GM12878 (cell line): ENCODE data around the gene NUBPL. TPM values are rescaled to one million over a fixed set of nuclear protein-coding genes. Genes with fewer than 3 reads are reported as not detected.

ENCODE experiments used
- ATAC-seq: fragments of 200-7000 bp; cut with Tn5 transposase; 3 replicates; pipeline ENCODE4 v1.9.1; 2020; ENCODE audit warnings: mild to moderate bottlenecking, moderate library complexity
- BruUV-seq: library from RNA; stranded (reverse); fragments of 400-500 nt; replicated peaks from 2 replicates; lab custom pipeline; 2021; lab: Mats Ljungman, UMichigan
- CTCF ChIA-PET: fragments of 300-600 bp; sonication (Branson Sonifier 250); formaldehyde crosslinking; extraction: SDS; loops from one replicate; lab custom pipeline; 2021; ENCODE audit warnings: inconsistent platforms; lab: Yijun Ruan, JAX
- POLR2A ChIA-PET: fragments of 350-600 bp; formaldehyde crosslinking; extraction: SDS; loops from one replicate; lab custom pipeline; 2021; ENCODE audit warnings: inconsistent platforms; lab: Charles Lee
- RAD21 ChIA-PET: fragments of 300-600 bp; sonication (Branson Sonifier 250); formaldehyde crosslinking; loops from one replicate; lab custom pipeline; 2023; ENCODE audit warnings: antibody characterized with exemption; ENCODE audit not compliant: unreplicated experiment; lab: Charles Lee
- SMC1A ChIA-PET: fragments of 300-600 bp; sonication (Branson Sonifier 250); formaldehyde crosslinking; loops from one replicate; lab custom pipeline; 2023; ENCODE audit not compliant: unreplicated experiment, uncharacterized antibody; lab: Charles Lee
- DNase-seq: peaks from one replicate; pipeline ENCODE4 v3.0.0-alpha.2; 2011; ENCODE audit warnings: low read depth, low spot score
- FAIRE-seq: peaks from 3 replicates; lab custom pipeline; 2011; peaks lifted over from hg19 to GRCh38; lab: Jason Lieb, UNC
- H2AFZ ChIP-seq: 2 replicates; pipeline ENCODE4 v1.6.0; 2011; ENCODE audit warnings: low read depth, low read length, control low read depth; ENCODE audit not compliant: control insufficient read depth
- H3K27ac ChIP-seq: 2 replicates; pipeline ENCODE4 v1.5.1; 2011; ENCODE audit warnings: control low read depth; ENCODE audit not compliant: control insufficient read depth, insufficient read depth
- H3K27me3 ChIP-seq, 2 experiments: replicated peaks in 1 of 2; 2 replicates each; pipeline versions ENCODE4 v1.6.0 to v1.6.1; 2011; ENCODE audit warnings: low read length in 1 of 2; ENCODE audit not compliant: control insufficient read depth in 2 of 2, insufficient read depth in 2 of 2
- H3K36me3 ChIP-seq, 2 experiments: 2 replicates each; pipeline ENCODE4 v1.5.1; 2011; ENCODE audit warnings: low read length in 1 of 2; ENCODE audit not compliant: control insufficient read depth in 2 of 2, insufficient read depth in 2 of 2
- H3K4me1 ChIP-seq: 2 replicates; pipeline ENCODE4 v1.6.1; 2011; ENCODE audit warnings: mild to moderate bottlenecking, low read length, moderate library complexity, mixed read lengths; ENCODE audit not compliant: control insufficient read depth, insufficient read depth
- H3K4me2 ChIP-seq: 2 replicates; pipeline ENCODE4 v1.6.0; 2011; ENCODE audit warnings: control low read depth; ENCODE audit not compliant: control insufficient read depth, insufficient read depth
- H3K4me3 ChIP-seq: fragments of 200-600 bp; sonication (generic); 2 replicates; pipeline ENCODE4 v1.5.1; 2016
- H3K79me2 ChIP-seq: 2 replicates; pipeline ENCODE4 v1.6.0; 2011; ENCODE audit warnings: low read length; ENCODE audit not compliant: control insufficient read depth, insufficient read depth
- H3K9ac ChIP-seq: 2 replicates; pipeline ENCODE4 v1.8.0; 2011; ENCODE audit warnings: low read length, control low read depth, mixed read lengths; ENCODE audit not compliant: control insufficient read depth, insufficient read depth
- H3K9me3 ChIP-seq: replicated peaks from 3 replicates; pipeline ENCODE4 v1.5.1; 2011; ENCODE audit warnings: mild to moderate bottlenecking, low read length; ENCODE audit not compliant: control insufficient read depth, insufficient read depth
- H4K20me1 ChIP-seq: 2 replicates; pipeline ENCODE4 v1.6.0; 2011; ENCODE audit not compliant: control insufficient read depth, insufficient read depth
- ASH2L ChIP-seq: fragments of 300-600, 200-600 bp; sonication (generic); IDR thresholded peaks from 2 replicates; pipeline ENCODE4 v1.6.1; 2017; ENCODE audit warnings: low read depth, mild to moderate bottlenecking, borderline replicate concordance
- CHD1 ChIP-seq: IDR thresholded peaks from 2 replicates; pipeline ENCODE4 v1.6.1; 2012; ENCODE audit warnings: low read depth, low read length, improper control_type of control experiment
- HDGF ChIP-seq: fragments of 450-650 bp; IDR thresholded peaks from 2 replicates; pipeline ENCODE4 v1.6.1; 2016; ENCODE audit warnings: antibody characterized with exemption
- JUNB ChIP-seq: IDR thresholded peaks from 2 replicates; pipeline ENCODE4 v1.6.1; 2016; ENCODE audit warnings: antibody characterized with exemption, mild to moderate bottlenecking
- LARP7 ChIP-seq: fragments of 450-650 bp; IDR thresholded peaks from 2 replicates; pipeline ENCODE4 v1.6.1; 2017; ENCODE audit warnings: mild to moderate bottlenecking
- MYC ChIP-seq: IDR thresholded peaks from 2 replicates; pipeline ENCODE4 v1.6.1; 2011; ENCODE audit warnings: mild to moderate bottlenecking, low read length, moderate library complexity, inconsistent platforms; ENCODE audit not compliant: insufficient read depth, insufficient replicate concordance, insufficient read length, severe bottlenecking
- NR2F1 ChIP-seq: fragments of 450-650 bp; conservative IDR thresholded peaks from 2 replicates; pipeline ENCODE4 v1.6.1; 2017; ENCODE audit warnings: mild to moderate bottlenecking
- RFX5 ChIP-seq: IDR thresholded peaks from 2 replicates; pipeline ENCODE4 v1.6.1; 2011; ENCODE audit warnings: low read depth, low read length, improper control_type of control experiment
- SPI1 ChIP-seq: IDR thresholded peaks from 2 replicates; pipeline ENCODE4 v1.6.1; 2011; ENCODE audit warnings: low read depth, mild to moderate bottlenecking, low read length, moderate library complexity, borderline replicate concordance; ENCODE audit not compliant: insufficient read depth
- TAF1 ChIP-seq: IDR thresholded peaks from 2 replicates; pipeline ENCODE4 v1.6.1; 2011; ENCODE audit warnings: mild to moderate bottlenecking, low read depth, low read length, borderline replicate concordance
- TCF12 ChIP-seq: IDR thresholded peaks from 2 replicates; pipeline ENCODE4 v1.6.1; 2011; ENCODE audit warnings: low read depth, mild to moderate bottlenecking, low read length
- ZNF217 ChIP-seq: fragments of 450-650 bp; IDR thresholded peaks from 2 replicates; pipeline ENCODE4 v1.6.1; 2017; ENCODE audit warnings: antibody characterized with exemption, mild to moderate bottlenecking
- WGBS: methylation state at CpG from one replicate; pipeline ENCODE4 v1.1.6; 2016; ENCODE audit warnings: low lambda C conversion rate; ENCODE audit not compliant: insufficient replicate concordance, insufficient coverage; ENCODE audit errors: missing lambda C conversion rate; 5-methylcytosine and 5-hydroxymethylcytosine counted together
- in situ Hi-C: fragments of 300-500 bp; cut with MboI; formaldehyde crosslinking; loops from 9 replicates; pipeline ENCODE4 v1.14.3; 2018; ENCODE audit warnings: mixed read lengths
- intact Hi-C: fragments of 100-400 bp; cut with micrococcal nuclease; formaldehyde crosslinking; loops from one replicate; pipeline ENCODE4 v1.14.2; 2022; ENCODE audit not compliant: unreplicated experiment
- polyA plus RNA-seq, 11 experiments: library from polyadenylated mRNA; depleted of rRNA in 4 of 11; unstranded in 6 of 11; stranded (reverse) in 5 of 11; fragments of >200 nt; fragmentation: Nextera tagmentation in 4 of 11; fragmentation: Illumina TruSeq in 1 of 11; extraction: Ambion mirVana in 4 of 11; extraction: Trizol in 1 of 11; gene quantifications; 1 replicate in 1 of 11; 2 replicates in 10 of 11; pipeline versions ENCODE4 v1.2.1 to v1.2.3, GENCODE V29; 2011 to 2016; ENCODE audit warnings: inconsistent platforms in 2 of 11, missing spikeins in 2 of 11, low read depth in 1 of 11
- total RNA-seq, 4 experiments: library from RNA; depleted of rRNA in 3 of 4; stranded (reverse); fragments of >200 nt in 3 of 4; fragmentation: Illumina TruSeq in 1 of 4; extraction: Trizol in 1 of 4; gene quantifications; 2 replicates each; pipeline versions ENCODE4 v1.2.1 to v1.2.3, GENCODE V29; 2013 to 2021
- TF ChIP-seq, protein P1 (sequence below): fragments of 450-650 bp; IDR thresholded peaks from 2 replicates; pipeline ENCODE4 v1.6.1; 2017; ENCODE audit warnings: mild to moderate bottlenecking

Gene NUBPL
- total and polyA plus RNA-seq, 10 of the 15 experiments (the other 5 are each of a cell fraction or from before 2014, with no cell fraction given), result 3.4 to 11.6 (median 8.1) TPM

DNA sequence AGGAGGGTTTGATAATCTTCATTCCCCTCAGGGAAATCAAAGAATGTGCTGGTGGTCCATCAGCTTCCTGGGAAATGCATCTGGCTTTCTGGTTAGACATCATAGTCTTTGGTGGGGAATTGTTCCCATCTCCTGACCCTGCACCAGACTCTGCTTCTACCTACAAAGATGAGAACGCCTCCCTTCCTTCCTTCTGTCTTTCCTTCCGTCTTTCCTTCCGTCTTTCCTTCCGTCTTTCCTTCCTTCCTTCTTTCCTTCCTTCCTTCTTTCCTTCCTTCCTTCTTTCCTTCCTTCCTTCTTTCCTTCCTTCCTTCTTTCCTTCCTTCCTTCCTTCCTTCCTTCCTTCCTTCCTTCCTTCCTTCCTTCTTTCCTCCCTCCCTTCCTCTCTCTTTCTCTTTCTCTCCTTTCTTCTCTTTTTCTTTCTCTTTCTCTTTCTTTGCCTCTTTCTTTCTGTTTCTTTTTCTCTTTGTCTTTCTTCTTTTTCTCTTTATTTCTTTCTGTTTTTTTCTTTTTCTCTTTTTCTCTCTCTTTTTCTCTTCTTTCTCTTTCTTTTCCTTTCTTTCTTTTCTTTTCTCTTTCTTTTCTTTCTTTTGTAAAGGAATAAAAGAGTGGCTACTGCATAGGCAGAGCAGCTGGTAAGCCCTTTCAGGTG, 326.9 kb downstream of the NUBPL start:
- in situ Hi-C loops, result no loop called here
- Histone ChIP-seq H3K4me3 (no peak overlapping the region), H3K27ac (no peak overlapping the region), H3K9ac (no peak overlapping the region), H3K36me3 (no peaks in the 10 kb centered on the region), H4K20me1 (no peaks in the 10 kb centered on the region), H3K4me1 (no peaks in the 10 kb centered on the region), H3K4me2 (no peak overlapping the region), H3K79me2 (no peaks in the 10 kb centered on the region), H2AFZ (no peak overlapping the region), H3K27me3 (no peaks in the 10 kb centered on the region), H3K9me3 (no peaks in the 10 kb centered on the region)
- ATAC-seq, result no peak
- ChIA-PET RAD21 (no interaction called here), CTCF (interaction anchor here (0.7 kb wide), 1 partner anchor 378 kb away, joined by 3 read pairs; no protein-coding TSS in a partner anchor), POLR2A (no interaction called here), SMC1A (no interaction called here)
- 31% methylated on average over 4 of the region's 4 CpGs for WGBS
- TF ChIP-seq LARP7, result no peak
- TF ChIP-seq, protein P1, sequence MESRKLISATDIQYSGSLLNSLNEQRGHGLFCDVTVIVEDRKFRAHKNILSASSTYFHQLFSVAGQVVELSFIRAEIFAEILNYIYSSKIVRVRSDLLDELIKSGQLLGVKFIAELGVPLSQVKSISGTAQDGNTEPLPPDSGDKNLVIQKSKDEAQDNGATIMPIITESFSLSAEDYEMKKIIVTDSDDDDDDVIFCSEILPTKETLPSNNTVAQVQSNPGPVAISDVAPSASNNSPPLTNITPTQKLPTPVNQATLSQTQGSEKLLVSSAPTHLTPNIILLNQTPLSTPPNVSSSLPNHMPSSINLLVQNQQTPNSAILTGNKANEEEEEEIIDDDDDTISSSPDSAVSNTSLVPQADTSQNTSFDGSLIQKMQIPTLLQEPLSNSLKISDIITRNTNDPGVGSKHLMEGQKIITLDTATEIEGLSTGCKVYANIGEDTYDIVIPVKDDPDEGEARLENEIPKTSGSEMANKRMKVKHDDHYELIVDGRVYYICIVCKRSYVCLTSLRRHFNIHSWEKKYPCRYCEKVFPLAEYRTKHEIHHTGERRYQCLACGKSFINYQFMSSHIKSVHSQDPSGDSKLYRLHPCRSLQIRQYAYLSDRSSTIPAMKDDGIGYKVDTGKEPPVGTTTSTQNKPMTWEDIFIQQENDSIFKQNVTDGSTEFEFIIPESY, result no peak
- no peak for TF ChIP-seq ZNF217
- TF ChIP-seq SPI1, result no peak
- TF ChIP-seq RFX5, result no peak
- no peak for TF ChIP-seq CHD1
- TF ChIP-seq TAF1, result no peak
- no peak for TF ChIP-seq NR2F1
- TF ChIP-seq TCF12, result no peak
- TF ChIP-seq HDGF, result no peak
- no peak for TF ChIP-seq MYC
- no peak for TF ChIP-seq ASH2L
- TF ChIP-seq JUNB, result no peak
- intact Hi-C loops, result no loop called here
- no peak for FAIRE-seq
- DNase-seq, result no peak
- BruUV-seq, result no TSS peak
